ENCODE results near the gene HNRNPUL1.

GRCh38 chr19:41335467-41335866 is 71.3 kb downstream of the HNRNPUL1 start:
- TF ChIP-seq CTCF (conservative IDR thresholded peaks at IDR 0.05; ENCODE audit: low read depth, low read length) (no peak), EZH2 (IDR thresholded peaks at IDR 0.05; ENCODE audit: low read length, unreplicated experiment) (no peak)
